ENCODE results near the gene ARHGEF33.

GRCh38 chr2:38900726-38901125 is 11.1 kb downstream of the ARHGEF33 start:
- no peak for TF ChIP-seq EZH2 (IDR thresholded peaks at IDR 0.05; ENCODE audit: borderline replicate concordance)
- TF ChIP-seq, protein P1, sequence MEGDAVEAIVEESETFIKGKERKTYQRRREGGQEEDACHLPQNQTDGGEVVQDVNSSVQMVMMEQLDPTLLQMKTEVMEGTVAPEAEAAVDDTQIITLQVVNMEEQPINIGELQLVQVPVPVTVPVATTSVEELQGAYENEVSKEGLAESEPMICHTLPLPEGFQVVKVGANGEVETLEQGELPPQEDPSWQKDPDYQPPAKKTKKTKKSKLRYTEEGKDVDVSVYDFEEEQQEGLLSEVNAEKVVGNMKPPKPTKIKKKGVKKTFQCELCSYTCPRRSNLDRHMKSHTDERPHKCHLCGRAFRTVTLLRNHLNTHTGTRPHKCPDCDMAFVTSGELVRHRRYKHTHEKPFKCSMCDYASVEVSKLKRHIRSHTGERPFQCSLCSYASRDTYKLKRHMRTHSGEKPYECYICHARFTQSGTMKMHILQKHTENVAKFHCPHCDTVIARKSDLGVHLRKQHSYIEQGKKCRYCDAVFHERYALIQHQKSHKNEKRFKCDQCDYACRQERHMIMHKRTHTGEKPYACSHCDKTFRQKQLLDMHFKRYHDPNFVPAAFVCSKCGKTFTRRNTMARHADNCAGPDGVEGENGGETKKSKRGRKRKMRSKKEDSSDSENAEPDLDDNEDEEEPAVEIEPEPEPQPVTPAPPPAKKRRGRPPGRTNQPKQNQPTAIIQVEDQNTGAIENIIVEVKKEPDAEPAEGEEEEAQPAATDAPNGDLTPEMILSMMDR (IDR thresholded peaks at IDR 0.05; ENCODE audit: poor library complexity), result no peak

Data from hepatocyte (in vitro differentiated cells).